SK-N-SH (cell line): ENCODE measurements around the gene PFKL. TPM values are rescaled to one million over a fixed set of nuclear protein-coding genes. Genes with fewer than 3 reads are reported as not detected.

Source experiments
- CTCF ChIA-PET: fragments of 300-600, 350-600 bp; formaldehyde crosslinking; extraction: SDS; loops from one replicate; lab custom pipeline; 2021; lab: Yijun Ruan, JAX
- POLR2A ChIA-PET: fragments of 350-600 bp; sonication (Branson Sonifier 250); formaldehyde crosslinking; extraction: SDS; loops from one replicate; lab custom pipeline; 2020; ENCODE audit warnings: antibody characterized with exemption, inconsistent platforms; lab: Yijun Ruan, JAX
- DNase-seq: peaks from one replicate; pipeline ENCODE4 v3.0.0; 2012
- H2AFZ ChIP-seq: fragments of 200-600 bp; sonication (generic); 2 replicates; pipeline ENCODE4 v1.8.1; 2016; ENCODE audit warnings: antibody characterized with exemption, mild to moderate bottlenecking, low read depth
- H3F3A ChIP-seq: fragments of 200-600 bp; sonication (generic); replicated peaks from 2 replicates; pipeline ENCODE3; 2016; ENCODE audit warnings: antibody characterized with exemption, mild to moderate bottlenecking; ENCODE audit not compliant: insufficient read depth
- H3K27ac ChIP-seq, 2 experiments: fragments of 200-500 bp in 1 of 2; fragments of 200-600 bp in 1 of 2; sonication (Bioruptor generic) in 1 of 2; sonication (generic), shearing (Covaris generic) in 1 of 2; 2 replicates each; pipeline versions ENCODE4 v1.5.1 to v1.6.1; 2014 to 2016; ENCODE audit warnings: low read depth in 2 of 2, inconsistent platforms in 1 of 2, low read length in 1 of 2, mild to moderate bottlenecking in 1 of 2, mixed read lengths in 1 of 2
- H3K27me3 ChIP-seq: fragments of 200-600 bp; sonication (generic), shearing (Covaris generic); 2 replicates; pipeline ENCODE4 v1.6.1; 2016; ENCODE audit warnings: mixed run types; ENCODE audit not compliant: insufficient read depth
- H3K36me3 ChIP-seq, 2 experiments: fragments of 200-500 bp in 1 of 2; fragments of 200-600 bp in 1 of 2; sonication (Bioruptor generic) in 1 of 2; sonication (generic) in 1 of 2; replicated peaks in 1 of 2; 2 replicates each; pipeline versions ENCODE3 to v1.5.1; 2014 to 2016; ENCODE audit warnings: low read length in 1 of 2, mild to moderate bottlenecking in 1 of 2; ENCODE audit not compliant: insufficient read depth in 2 of 2, control insufficient read depth in 1 of 2
- H3K4me1 ChIP-seq, 2 experiments: fragments of 200-500 bp in 1 of 2; fragments of 200-600 bp in 1 of 2; sonication (Bioruptor generic) in 1 of 2; sonication (generic), shearing (Covaris generic) in 1 of 2; 2 replicates each; pipeline versions ENCODE4 v1.5.1 to v1.6.1; 2014 to 2016; ENCODE audit warnings: low read depth in 1 of 2, low read length in 1 of 2, mixed run types in 1 of 2; ENCODE audit not compliant: insufficient read depth in 2 of 2, control insufficient read depth in 1 of 2
- H3K4me2 ChIP-seq: fragments of 200-600 bp; sonication (generic), shearing (Covaris generic); 2 replicates; pipeline ENCODE4 v1.6.1; 2017; ENCODE audit warnings: mixed run types
- H3K4me3 ChIP-seq, 2 experiments: fragments of 200-500 bp in 1 of 2; fragments of 200-600 bp in 1 of 2; sonication (Bioruptor generic) in 1 of 2; sonication (generic), shearing (Covaris generic) in 1 of 2; 2 replicates each; pipeline versions ENCODE4 v1.5.1 to v1.8.1; 2014 to 2016; ENCODE audit warnings: low read depth in 2 of 2, inconsistent platforms in 1 of 2, low read length in 1 of 2, mild to moderate bottlenecking in 1 of 2, mixed read lengths in 1 of 2, moderate library complexity in 1 of 2
- H3K79me2 ChIP-seq: fragments of 200-600 bp; sonication (generic); 2 replicates; pipeline ENCODE4 v1.8.1; 2017; ENCODE audit warnings: mild to moderate bottlenecking; ENCODE audit not compliant: insufficient read depth
- H3K9ac ChIP-seq: fragments of 200-600 bp; sonication (generic); 2 replicates; pipeline ENCODE4 v1.6.1; 2017; ENCODE audit warnings: mixed run types
- H3K9me2 ChIP-seq: fragments of 200-600 bp; sonication (generic); 2 replicates; pipeline ENCODE4 v1.6.1; 2017; ENCODE audit warnings: mixed run types
- H3K9me3 ChIP-seq: fragments of 200-600 bp; sonication (generic); 2 replicates; pipeline ENCODE4 v1.6.1; 2017; ENCODE audit warnings: mixed run types, mild to moderate bottlenecking, moderate library complexity
- H4K20me1 ChIP-seq: fragments of 200-600 bp; sonication (generic); 2 replicates; pipeline ENCODE4 v1.6.1; 2017; ENCODE audit warnings: mild to moderate bottlenecking, mixed run types; ENCODE audit not compliant: insufficient read depth
- FOSL2 ChIP-seq: IDR thresholded peaks from 2 replicates; pipeline ENCODE4 v1.4.0; 2012; ENCODE audit warnings: low read depth, mild to moderate bottlenecking, moderate library complexity, borderline replicate concordance
- FOXJ3 ChIP-seq: sonication (generic); formaldehyde crosslinking; IDR thresholded peaks from 2 replicates; pipeline ENCODE4 v1.5.1; 2020; ENCODE audit warnings: mild to moderate bottlenecking, missing genetic modification reagents
- MXI1 ChIP-seq: IDR thresholded peaks from 2 replicates; pipeline ENCODE4 v1.6.1; 2012; ENCODE audit warnings: mild to moderate bottlenecking, low read depth, low read length, improper control_type of control experiment
- POLR2AphosphoS5 ChIP-seq: IDR thresholded peaks from 2 replicates; pipeline ENCODE4 v1.6.1; 2012; ENCODE audit warnings: low read depth, low read length
- RAD21 ChIP-seq: IDR thresholded peaks from 2 replicates; pipeline ENCODE4 v1.6.1; 2012; ENCODE audit warnings: mild to moderate bottlenecking, low read length
- RCOR1 ChIP-seq: fragments of 150-350 bp; IDR thresholded peaks from 2 replicates; pipeline ENCODE4 v1.6.1; 2017; ENCODE audit warnings: antibody characterized with exemption, low read length
- RXRA ChIP-seq: IDR thresholded peaks from 2 replicates; pipeline ENCODE4 v1.4.0; 2012; ENCODE audit warnings: low read depth, mild to moderate bottlenecking, borderline replicate concordance
- TAF1 ChIP-seq: IDR thresholded peaks from 2 replicates; pipeline ENCODE4 v1.6.1; 2012; ENCODE audit warnings: low read depth, mild to moderate bottlenecking, low read length, moderate library complexity, borderline replicate concordance
- TEAD4 ChIP-seq: IDR thresholded peaks from 2 replicates; pipeline ENCODE4 v1.4.0; 2012; ENCODE audit warnings: mild to moderate bottlenecking, borderline replicate concordance; ENCODE audit not compliant: insufficient read depth
- YY1 ChIP-seq: IDR thresholded peaks from 2 replicates; pipeline ENCODE4 v1.4.0; 2012; ENCODE audit warnings: low read depth, mild to moderate bottlenecking
- WGBS: methylation state at CpG from one replicate; pipeline ENCODE4 v1.1.6; 2017; ENCODE audit warnings: low lambda C conversion rate; 5-methylcytosine and 5-hydroxymethylcytosine counted together
- polyA plus RNA-seq, 3 experiments: library from polyadenylated mRNA; depleted of rRNA; stranded (reverse); fragments of >200 nt; gene quantifications; 2 replicates each; pipeline ENCODE4 v1.2.3, GENCODE V29; 2012
- TF ChIP-seq, protein P1 (sequence below): fragments of 200-600 bp; sonication (generic); IDR thresholded peaks from 2 replicates; pipeline ENCODE4 v1.6.1; 2017; ENCODE audit warnings: antibody characterized with exemption, mild to moderate bottlenecking, moderate library complexity
- TF ChIP-seq, protein P2 (sequence below): IDR thresholded peaks from 2 replicates; pipeline ENCODE4 v1.6.1; 2012; ENCODE audit warnings: mild to moderate bottlenecking, low read depth, low read length, moderate library complexity
- TF ChIP-seq, protein P3 (sequence below): IDR thresholded peaks from 2 replicates; pipeline ENCODE4 v1.4.0; 2012; ENCODE audit warnings: low read depth

PFKL gene
- polyA plus RNA-seq, 1 of the 3 experiments (the other 2 are of a cell fraction): 118 TPM

DNA sequence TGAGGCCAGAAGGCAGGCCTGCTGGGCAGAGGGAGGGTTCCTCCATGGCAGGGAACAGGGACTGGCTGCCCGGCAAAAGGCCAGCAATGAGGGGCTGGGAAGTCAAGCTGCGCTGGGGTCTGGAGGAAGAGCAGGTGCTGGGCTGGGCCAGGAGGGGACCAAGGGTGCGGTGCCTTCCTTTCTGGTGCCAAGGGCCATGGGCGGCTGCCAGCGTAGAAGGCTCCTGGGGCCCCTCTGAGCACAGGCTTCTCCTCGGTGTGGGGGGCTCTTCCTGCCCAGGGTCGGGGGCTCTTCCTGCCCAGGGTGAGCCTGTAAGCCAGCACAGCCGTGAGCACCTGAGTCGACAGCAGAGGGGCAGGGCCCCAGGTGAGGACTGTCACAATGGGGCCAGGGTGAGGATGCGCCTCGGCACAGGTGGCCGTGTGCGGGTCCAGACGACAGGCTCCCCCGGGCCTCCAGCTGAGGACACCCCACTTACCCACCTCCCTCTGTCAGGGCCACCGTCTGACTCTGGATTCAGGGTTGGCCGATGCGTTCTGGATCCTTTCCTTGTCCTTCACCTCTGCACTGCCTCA is 27.5 kb upstream of the PFKL start:
- no peak for TF ChIP-seq FOSL2
- TF ChIP-seq RCOR1: no peak
- TF ChIP-seq POLR2AphosphoS5: no peak
- TF ChIP-seq TEAD4: no peak
- no peak for TF ChIP-seq MXI1
- TF ChIP-seq RXRA: no peak
- TF ChIP-seq, protein P1, sequence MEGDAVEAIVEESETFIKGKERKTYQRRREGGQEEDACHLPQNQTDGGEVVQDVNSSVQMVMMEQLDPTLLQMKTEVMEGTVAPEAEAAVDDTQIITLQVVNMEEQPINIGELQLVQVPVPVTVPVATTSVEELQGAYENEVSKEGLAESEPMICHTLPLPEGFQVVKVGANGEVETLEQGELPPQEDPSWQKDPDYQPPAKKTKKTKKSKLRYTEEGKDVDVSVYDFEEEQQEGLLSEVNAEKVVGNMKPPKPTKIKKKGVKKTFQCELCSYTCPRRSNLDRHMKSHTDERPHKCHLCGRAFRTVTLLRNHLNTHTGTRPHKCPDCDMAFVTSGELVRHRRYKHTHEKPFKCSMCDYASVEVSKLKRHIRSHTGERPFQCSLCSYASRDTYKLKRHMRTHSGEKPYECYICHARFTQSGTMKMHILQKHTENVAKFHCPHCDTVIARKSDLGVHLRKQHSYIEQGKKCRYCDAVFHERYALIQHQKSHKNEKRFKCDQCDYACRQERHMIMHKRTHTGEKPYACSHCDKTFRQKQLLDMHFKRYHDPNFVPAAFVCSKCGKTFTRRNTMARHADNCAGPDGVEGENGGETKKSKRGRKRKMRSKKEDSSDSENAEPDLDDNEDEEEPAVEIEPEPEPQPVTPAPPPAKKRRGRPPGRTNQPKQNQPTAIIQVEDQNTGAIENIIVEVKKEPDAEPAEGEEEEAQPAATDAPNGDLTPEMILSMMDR: no peak
- no peak for TF ChIP-seq TAF1
- no peak for TF ChIP-seq RAD21
- no peak for TF ChIP-seq FOXJ3 (CRISPR knock-in tag)
- TF ChIP-seq, protein P2, sequence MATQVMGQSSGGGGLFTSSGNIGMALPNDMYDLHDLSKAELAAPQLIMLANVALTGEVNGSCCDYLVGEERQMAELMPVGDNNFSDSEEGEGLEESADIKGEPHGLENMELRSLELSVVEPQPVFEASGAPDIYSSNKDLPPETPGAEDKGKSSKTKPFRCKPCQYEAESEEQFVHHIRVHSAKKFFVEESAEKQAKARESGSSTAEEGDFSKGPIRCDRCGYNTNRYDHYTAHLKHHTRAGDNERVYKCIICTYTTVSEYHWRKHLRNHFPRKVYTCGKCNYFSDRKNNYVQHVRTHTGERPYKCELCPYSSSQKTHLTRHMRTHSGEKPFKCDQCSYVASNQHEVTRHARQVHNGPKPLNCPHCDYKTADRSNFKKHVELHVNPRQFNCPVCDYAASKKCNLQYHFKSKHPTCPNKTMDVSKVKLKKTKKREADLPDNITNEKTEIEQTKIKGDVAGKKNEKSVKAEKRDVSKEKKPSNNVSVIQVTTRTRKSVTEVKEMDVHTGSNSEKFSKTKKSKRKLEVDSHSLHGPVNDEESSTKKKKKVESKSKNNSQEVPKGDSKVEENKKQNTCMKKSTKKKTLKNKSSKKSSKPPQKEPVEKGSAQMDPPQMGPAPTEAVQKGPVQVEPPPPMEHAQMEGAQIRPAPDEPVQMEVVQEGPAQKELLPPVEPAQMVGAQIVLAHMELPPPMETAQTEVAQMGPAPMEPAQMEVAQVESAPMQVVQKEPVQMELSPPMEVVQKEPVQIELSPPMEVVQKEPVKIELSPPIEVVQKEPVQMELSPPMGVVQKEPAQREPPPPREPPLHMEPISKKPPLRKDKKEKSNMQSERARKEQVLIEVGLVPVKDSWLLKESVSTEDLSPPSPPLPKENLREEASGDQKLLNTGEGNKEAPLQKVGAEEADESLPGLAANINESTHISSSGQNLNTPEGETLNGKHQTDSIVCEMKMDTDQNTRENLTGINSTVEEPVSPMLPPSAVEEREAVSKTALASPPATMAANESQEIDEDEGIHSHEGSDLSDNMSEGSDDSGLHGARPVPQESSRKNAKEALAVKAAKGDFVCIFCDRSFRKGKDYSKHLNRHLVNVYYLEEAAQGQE: no peak
- TF ChIP-seq, protein P3, sequence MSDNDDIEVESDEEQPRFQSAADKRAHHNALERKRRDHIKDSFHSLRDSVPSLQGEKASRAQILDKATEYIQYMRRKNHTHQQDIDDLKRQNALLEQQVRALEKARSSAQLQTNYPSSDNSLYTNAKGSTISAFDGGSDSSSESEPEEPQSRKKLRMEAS: no peak
- no peak for TF ChIP-seq YY1
- Histone ChIP-seq H3K27me3 (0 out of 2 replicates have a peak, but pooled peaks cover 5% of the 10 kb centered on the region), H3K9ac (no peak overlapping the region), H3K4me3 (no peak overlapping the region), H3F3A (no peaks in the 10 kb centered on the region), H3K79me2 (no peaks in the 10 kb centered on the region), H3K9me3 (no peaks in the 10 kb centered on the region), H3K4me2 (no peak overlapping the region), H3K9me2 (no peaks in the 10 kb centered on the region), H4K20me1 (no peaks in the 10 kb centered on the region), H3K27ac (no peak overlapping the region), H3K36me3 (no peaks in the 10 kb centered on the region), H2AFZ (no peak overlapping the region), H3K4me1 (no peaks in the 10 kb centered on the region)
- DNase-seq: no peak
- ChIA-PET CTCF (interaction anchor here (3.0 kb wide), 1 partner anchor 25 kb away, joined by 14 read pairs; no protein-coding TSS in a partner anchor), POLR2A (no interaction called here)
- 68% methylated on average over 5 of the region's 18 CpGs for WGBS
